Measurements from ENCODE around the gene PHLPP1.

- TF ChIP-seq CTCF (IDR thresholded peaks at IDR 0.05) (no peak), POLR2A (IDR thresholded peaks at IDR 0.05) (no peak), POLR2AphosphoS5 (IDR thresholded peaks at IDR 0.05) (no peak), EP300 (IDR thresholded peaks at IDR 0.05) (no peak)
Observed at GRCh38 chr18:62979900-62980299, 264.6 kb downstream of the PHLPP1 start.

All from stomach (tissue), 4 donors.